Measurements from ENCODE around the gene OVCH2.

- TF ChIP-seq CTCF (IDR thresholded peaks at IDR 0.05) (no peak), ZFX (IDR thresholded peaks at IDR 0.05; ENCODE audit: borderline replicate concordance) (no peak)
Observed at GRCh38 chr11:7689239-7689638, 17.0 kb downstream of the OVCH2 start.

Measured in 22Rv1 (cell line).